ENCODE results near the gene WDR27. TPM values are rescaled to one million over a fixed set of nuclear protein-coding genes. Genes with fewer than 3 reads are reported as not detected.
"Not testable (repeated sequence)": the region's sequence is repeated elsewhere in the genome, so short reads cannot be mapped to it uniquely, and the experiment has no call there.

WDR27 gene
- total RNA-seq, 1 donor from 2014 or later, result 70.6 TPM

- DNase-seq (ENCODE audit: extremely low read depth, low read depth, low spot score), result no peak
Measured at GRCh38 chr6:169618526-169619490, 83.0 kb downstream of the WDR27 start.

GRCh38 chr6:169617562-169617961, 84.3 kb downstream of the WDR27 start:
- DNase-seq (ENCODE audit: extremely low read depth, low read depth, low spot score), result no peak

- DNase-seq (ENCODE audit: extremely low read depth, low read depth, low spot score), result not testable (repeated sequence)
Measured at GRCh38 chr6:169608609-169609008, 93.2 kb downstream of the WDR27 start.

- DNase-seq (ENCODE audit: extremely low read depth, low read depth, low spot score), result no peak
Measured at GRCh38 chr6:169604076-169604475, 97.8 kb downstream of the WDR27 start.

GRCh38 chr6:169601129-169601528, 100.7 kb downstream of the WDR27 start:
- not testable (repeated sequence) for DNase-seq (ENCODE audit: extremely low read depth, low read depth, low spot score)

GRCh38 chr6:169592558-169592957, 109.3 kb downstream of the WDR27 start:
- no peak for DNase-seq (ENCODE audit: extremely low read depth, low read depth, low spot score)

- no peak for DNase-seq (ENCODE audit: extremely low read depth, low read depth, low spot score)
Measured at GRCh38 chr6:169591616-169592015, 110.2 kb downstream of the WDR27 start.

- DNase-seq (ENCODE audit: extremely low read depth, low read depth, low spot score), result no peak
Measured at GRCh38 chr6:169590376-169590939, 111.4 kb downstream of the WDR27 start.

- peak; percentile 20 for DNase-seq (ENCODE audit: extremely low read depth, low read depth, low spot score)
Measured at GRCh38 chr6:169589699-169590257, 112.1 kb downstream of the WDR27 start.

- DNase-seq (ENCODE audit: extremely low read depth, low read depth, low spot score), result peak; percentile 27
Measured at GRCh38 chr6:169589293-169589692, 112.5 kb downstream of the WDR27 start.

GRCh38 chr6:169587975-169588374, 113.9 kb downstream of the WDR27 start:
- DNase-seq (ENCODE audit: extremely low read depth, low read depth, low spot score), result no peak

GRCh38 chr6:169583886-169584541, 117.8 kb downstream of the WDR27 start:
- no peak for DNase-seq (ENCODE audit: extremely low read depth, low read depth, low spot score)

- no peak for DNase-seq (ENCODE audit: extremely low read depth, low read depth, low spot score)
Measured at GRCh38 chr6:169579407-169580111, 122.3 kb downstream of the WDR27 start.

GRCh38 chr6:169577974-169578373, 123.9 kb downstream of the WDR27 start:
- DNase-seq (ENCODE audit: extremely low read depth, low read depth, low spot score), result no peak

- DNase-seq (ENCODE audit: extremely low read depth, low read depth, low spot score), result no peak
Measured at GRCh38 chr6:169577236-169577635, 124.6 kb downstream of the WDR27 start.

GRCh38 chr6:169575821-169576220, 126.0 kb downstream of the WDR27 start:
- no peak for DNase-seq (ENCODE audit: extremely low read depth, low read depth, low spot score)

- no peak for DNase-seq (ENCODE audit: extremely low read depth, low read depth, low spot score)
Measured at GRCh38 chr6:169575365-169575764, 126.5 kb downstream of the WDR27 start.

GRCh38 chr6:169574420-169574819, 127.4 kb downstream of the WDR27 start:
- no peak for DNase-seq (ENCODE audit: extremely low read depth, low read depth, low spot score)

GRCh38 chr6:169573883-169574282, 127.9 kb downstream of the WDR27 start:
- no peak for DNase-seq (ENCODE audit: extremely low read depth, low read depth, low spot score)

GRCh38 chr6:169571123-169571962, 130.5 kb downstream of the WDR27 start:
- DNase-seq (ENCODE audit: extremely low read depth, low read depth, low spot score), result peak; percentile 14

All from glomerular endothelial cell (primary cell).